HepG2 (cell line): ENCODE results near the gene SYNE3. TPM values are rescaled to one million over a fixed set of nuclear protein-coding genes. Genes with fewer than 3 reads are reported as not detected.

ENCODE experiments used
- ADNP ChIP-seq: sonication (generic); formaldehyde crosslinking; IDR thresholded peaks from 2 replicates; pipeline ENCODE4 v1.4.0; 2020; ENCODE audit warnings: missing genetic modification reagents
- CREB1 ChIP-seq, 2 experiments: fragments of 450-650 bp in 1 of 2; IDR thresholded peaks; 2 replicates each; pipeline ENCODE4 v1.6.1; 2016 to 2017; ENCODE audit warnings: control low read depth in 1 of 2, mild to moderate bottlenecking in 1 of 2, missing compliant biosample characterization in 1 of 2, missing genetic modification characterization in 1 of 2
- KMT2B ChIP-seq: IDR thresholded peaks from 2 replicates; pipeline ENCODE4 v1.6.1; 2016; ENCODE audit warnings: missing genetic modification reagents, missing compliant biosample characterization
- MED13 ChIP-seq: sonication (generic); formaldehyde crosslinking; IDR thresholded peaks from 2 replicates; pipeline ENCODE4 v1.5.0; 2020; ENCODE audit warnings: missing genetic modification reagents
- NR2F1 ChIP-seq, 2 experiments: fragments of 450-650 bp in 1 of 2; formaldehyde crosslinking in 1 of 2; IDR thresholded peaks; 2 replicates each; pipeline versions ENCODE4 v1.5.0 to v1.6.1; 2016 to 2020; ENCODE audit warnings: mild to moderate bottlenecking in 1 of 2, missing compliant biosample characterization in 1 of 2, missing genetic modification reagents in 1 of 2, moderate library complexity in 1 of 2
- SMAD1 ChIP-seq: sonication (generic); formaldehyde crosslinking; IDR thresholded peaks from 2 replicates; pipeline ENCODE4 v1.4.0; 2020; ENCODE audit warnings: missing genetic modification reagents, low read depth, mild to moderate bottlenecking, borderline replicate concordance
- STAG1 ChIP-seq: sonication (generic); formaldehyde crosslinking; IDR thresholded peaks from 2 replicates; pipeline ENCODE4 v1.4.0; 2020; ENCODE audit warnings: missing genetic modification reagents
- YEATS4 ChIP-seq: sonication (generic); formaldehyde crosslinking; IDR thresholded peaks from 2 replicates; pipeline ENCODE4 v1.4.0; 2020; ENCODE audit warnings: missing genetic modification reagents, borderline replicate concordance
- ZNF225 ChIP-seq: sonication (generic); formaldehyde crosslinking; IDR thresholded peaks from 2 replicates; pipeline ENCODE4 v1.4.0; 2020; ENCODE audit warnings: mild to moderate bottlenecking, missing genetic modification reagents
- ZNF614 ChIP-seq: IDR thresholded peaks from 2 replicates; pipeline ENCODE4 v1.6.1; 2018; ENCODE audit warnings: missing biosample characterization, missing genetic modification reagents, inconsistent platforms, borderline replicate concordance
- polyA plus RNA-seq, 8 experiments: library from polyadenylated mRNA; depleted of rRNA in 3 of 8; stranded (reverse) in 7 of 8; unstranded in 1 of 8; fragments of >200 nt; fragmentation: Illumina TruSeq in 4 of 8; extraction: Trizol in 4 of 8; gene quantifications; 2 replicates each; pipeline versions ENCODE4 v1.2.1 to v1.2.3, GENCODE V29; 2011 to 2016; ENCODE audit warnings: low read depth in 4 of 8, missing spikeins in 1 of 8, mixed read lengths in 1 of 8; ENCODE audit not compliant: insufficient read depth in 1 of 8
- total RNA-seq, 5 experiments: library from RNA; depleted of rRNA; stranded (reverse); fragments of >200 nt; fragmentation: Illumina TruSeq; extraction: Trizol; gene quantifications; 2 replicates each; pipeline ENCODE4 v1.2.3, GENCODE V29; 2016; ENCODE audit warnings: low read depth in 1 of 5
- TF ChIP-seq, protein P1 (sequence below): sonication (generic); formaldehyde crosslinking; IDR thresholded peaks from 2 replicates; pipeline ENCODE4 v1.4.0; 2020; ENCODE audit warnings: missing genetic modification reagents

Gene SYNE3
- total and polyA plus RNA-seq, 2 of the 13 experiments (the other 11 are each of a cell fraction or from before 2014, with no cell fraction given), result 7.8 to 8.0 TPM

DNA sequence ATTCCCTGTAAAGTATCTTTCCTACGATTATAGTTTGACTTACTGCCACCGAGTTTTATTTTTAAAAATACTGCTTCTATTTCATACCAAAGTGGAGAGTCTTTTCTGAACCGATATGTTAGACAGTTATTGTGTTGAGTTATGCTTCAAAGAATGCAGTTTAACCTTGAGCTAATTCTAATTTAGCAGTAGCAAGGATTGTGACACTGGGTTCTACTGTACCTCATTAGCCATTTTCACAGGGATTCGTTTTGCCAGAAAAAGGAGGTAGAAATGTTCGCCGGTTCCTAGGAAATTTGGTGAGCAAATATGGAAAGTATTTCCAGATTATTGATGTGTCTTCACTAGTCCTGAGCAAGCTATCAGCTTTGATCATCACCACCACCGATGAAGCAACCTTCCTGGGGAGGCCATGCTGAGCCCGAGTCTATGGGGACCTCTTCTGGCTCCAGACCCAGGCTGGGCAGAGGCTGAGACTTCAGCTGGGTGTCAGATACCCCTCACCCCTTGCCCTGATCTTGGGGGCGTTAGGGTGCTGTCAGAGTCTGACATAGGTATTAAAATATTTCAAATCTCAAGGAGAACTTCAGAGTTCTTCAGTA, 32.0 kb upstream of the SYNE3 start (continued):
- TF ChIP-seq ZNF614 (peak; percentile 92), KMT2B (CRISPR knock-in tag) (no peak), NR2F1 (CRISPR knock-in tag; IDR thresholded peaks at IDR 0.05) (no peak), ADNP (no peak), SMAD1 (CRISPR knock-in tag) (no peak), MED13 (CRISPR knock-in tag) (0 out of 2 replicates have a peak, but pooled peaks have one; percentile 7), CREB1 (IDR thresholded peaks at IDR 0.05) (no peak), CREB1 (CRISPR knock-in tag; IDR thresholded peaks at IDR 0.05) (peak; percentile 16; the same call in 1 of the 2 replicates), ZNF225 (no peak), YEATS4 (0 out of 2 replicates have a peak, but pooled peaks have one; percentile 10), STAG1 (peak; percentile 34)
- TF ChIP-seq, protein P1, sequence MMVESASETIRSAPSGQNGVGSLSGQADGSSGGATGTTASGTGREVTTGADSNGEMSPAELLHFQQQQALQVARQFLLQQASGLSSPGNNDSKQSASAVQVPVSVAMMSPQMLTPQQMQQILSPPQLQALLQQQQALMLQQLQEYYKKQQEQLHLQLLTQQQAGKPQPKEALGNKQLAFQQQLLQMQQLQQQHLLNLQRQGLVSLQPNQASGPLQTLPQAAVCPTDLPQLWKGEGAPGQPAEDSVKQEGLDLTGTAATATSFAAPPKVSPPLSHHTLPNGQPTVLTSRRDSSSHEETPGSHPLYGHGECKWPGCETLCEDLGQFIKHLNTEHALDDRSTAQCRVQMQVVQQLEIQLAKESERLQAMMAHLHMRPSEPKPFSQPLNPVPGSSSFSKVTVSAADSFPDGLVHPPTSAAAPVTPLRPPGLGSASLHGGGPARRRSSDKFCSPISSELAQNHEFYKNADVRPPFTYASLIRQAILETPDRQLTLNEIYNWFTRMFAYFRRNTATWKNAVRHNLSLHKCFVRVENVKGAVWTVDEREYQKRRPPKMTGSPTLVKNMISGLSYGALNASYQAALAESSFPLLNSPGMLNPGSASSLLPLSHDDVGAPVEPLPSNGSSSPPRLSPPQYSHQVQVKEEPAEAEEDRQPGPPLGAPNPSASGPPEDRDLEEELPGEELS, result no peak
